Transverse colon (tissue), 3 donors: ENCODE data around the gene ZNF346.
"Not testable (repeated sequence)": the region's sequence is repeated elsewhere in the genome, so short reads cannot be mapped to it uniquely, and the experiment has no call there.

Source experiments
- EP300 ChIP-seq: sonication (generic); formaldehyde crosslinking; IDR thresholded peaks from one replicate; pipeline ENCODE4 v1.6.1; 2017; ENCODE audit warnings: antibody characterized with exemption, low read depth
- POLR2A ChIP-seq: fragments of 450-650 bp; IDR thresholded peaks from one replicate; pipeline ENCODE4 v1.6.1; 2016; ENCODE audit warnings: antibody characterized with exemption, mild to moderate bottlenecking, moderate library complexity
- TF ChIP-seq, protein P1 (sequence below), 5 experiments: fragments of 200-600 bp in 3 of 5; fragments of 450-650 bp in 2 of 5; sonication (generic) in 3 of 5; IDR thresholded peaks; 1 replicate in 2 of 5; 2 replicates in 3 of 5; pipeline ENCODE4 v1.5.1; 2016 to 2017; ENCODE audit warnings: antibody characterized with exemption in 5 of 5, inconsistent platforms in 3 of 5, mild to moderate bottlenecking in 2 of 5, moderate library complexity in 1 of 5

DNA sequence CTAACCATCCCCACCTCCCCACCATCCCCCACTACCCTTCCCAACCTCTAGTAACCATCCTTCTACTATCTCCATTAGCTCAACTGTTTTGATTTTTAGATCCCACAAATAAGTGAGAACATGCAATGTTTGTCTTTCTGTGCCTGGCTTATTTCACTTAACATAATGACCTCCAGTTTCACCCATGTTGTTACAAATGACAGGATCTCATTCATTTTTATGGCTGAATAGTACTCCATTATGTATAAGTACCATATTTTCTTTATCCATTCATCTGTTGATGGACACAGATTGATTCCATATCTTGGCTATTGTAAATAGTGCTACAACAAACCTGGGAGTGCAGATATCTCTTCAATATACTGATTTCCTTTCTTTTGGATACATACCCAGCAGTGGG, 23.0 kb upstream of the ZNF346 start:
- TF ChIP-seq, protein P1, sequence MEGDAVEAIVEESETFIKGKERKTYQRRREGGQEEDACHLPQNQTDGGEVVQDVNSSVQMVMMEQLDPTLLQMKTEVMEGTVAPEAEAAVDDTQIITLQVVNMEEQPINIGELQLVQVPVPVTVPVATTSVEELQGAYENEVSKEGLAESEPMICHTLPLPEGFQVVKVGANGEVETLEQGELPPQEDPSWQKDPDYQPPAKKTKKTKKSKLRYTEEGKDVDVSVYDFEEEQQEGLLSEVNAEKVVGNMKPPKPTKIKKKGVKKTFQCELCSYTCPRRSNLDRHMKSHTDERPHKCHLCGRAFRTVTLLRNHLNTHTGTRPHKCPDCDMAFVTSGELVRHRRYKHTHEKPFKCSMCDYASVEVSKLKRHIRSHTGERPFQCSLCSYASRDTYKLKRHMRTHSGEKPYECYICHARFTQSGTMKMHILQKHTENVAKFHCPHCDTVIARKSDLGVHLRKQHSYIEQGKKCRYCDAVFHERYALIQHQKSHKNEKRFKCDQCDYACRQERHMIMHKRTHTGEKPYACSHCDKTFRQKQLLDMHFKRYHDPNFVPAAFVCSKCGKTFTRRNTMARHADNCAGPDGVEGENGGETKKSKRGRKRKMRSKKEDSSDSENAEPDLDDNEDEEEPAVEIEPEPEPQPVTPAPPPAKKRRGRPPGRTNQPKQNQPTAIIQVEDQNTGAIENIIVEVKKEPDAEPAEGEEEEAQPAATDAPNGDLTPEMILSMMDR (IDR thresholded peaks at IDR 0.05), result not testable (repeated sequence)
- TF ChIP-seq POLR2A, EP300: not testable (repeated sequence)
